ENCODE results near the gene CRACDL.

DNA sequence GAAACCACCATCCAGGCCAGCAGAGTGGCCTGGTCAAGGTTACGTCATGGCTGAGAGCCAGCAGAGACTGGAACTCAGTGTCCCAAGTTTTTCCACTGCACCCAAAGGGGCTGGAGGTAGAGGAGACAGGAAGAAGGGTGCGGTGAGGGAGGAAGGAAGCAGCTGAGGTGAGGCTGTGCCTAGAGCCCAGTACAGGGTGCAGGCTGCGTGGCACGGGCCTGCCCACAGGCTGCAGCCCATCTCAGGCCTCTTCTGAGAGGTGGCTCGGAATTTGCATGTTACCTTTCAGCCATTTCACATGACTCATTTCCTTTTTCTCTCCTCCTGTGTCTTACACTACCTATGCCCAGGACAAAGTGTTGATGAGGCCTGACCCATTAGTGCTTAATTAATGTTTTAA is 191.4 kb downstream of the CRACDL start:
- TF ChIP-seq CTCF (conservative IDR thresholded peaks at IDR 0.05; ENCODE audit: low read depth, low read length) (no peak), EZH2phosphoT487 (IDR thresholded peaks at IDR 0.05; ENCODE audit: borderline replicate concordance, low read length) (no peak)

Measured in PC-3 (cell line).